GM19468 (cell line): ENCODE results near the gene CISD1.

Source experiments
- ATAC-seq: cut with Tn5 transposase; IDR thresholded peaks from one replicate; pipeline ENCODE4 v1.9.1; 2021; ENCODE audit warnings: mild to moderate bottlenecking, moderate library complexity, moderate number of reproducible peaks; ENCODE audit not compliant: unreplicated experiment; ENCODE audit errors: extremely low read depth

Gene CISD1

DNA sequence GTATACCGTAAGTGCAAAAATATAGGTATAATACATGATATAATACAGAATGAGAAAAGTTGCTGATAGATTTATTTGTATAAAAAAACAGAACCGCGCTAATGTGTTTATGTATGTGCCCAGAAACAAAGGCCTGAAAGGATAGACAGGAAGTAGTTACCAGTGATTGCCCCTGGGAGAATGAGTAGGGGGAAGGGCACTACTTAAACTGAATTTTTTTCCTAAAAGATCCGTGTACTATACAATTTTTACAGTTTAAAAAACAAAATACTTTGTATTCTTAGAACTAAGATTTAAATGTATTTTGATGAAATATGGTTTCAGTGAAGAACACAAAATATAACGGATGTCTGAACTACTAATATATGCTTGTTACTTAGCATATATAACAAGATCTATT is 4.2 kb upstream of the CISD1 start:
- ATAC-seq, result no peak

DNA sequence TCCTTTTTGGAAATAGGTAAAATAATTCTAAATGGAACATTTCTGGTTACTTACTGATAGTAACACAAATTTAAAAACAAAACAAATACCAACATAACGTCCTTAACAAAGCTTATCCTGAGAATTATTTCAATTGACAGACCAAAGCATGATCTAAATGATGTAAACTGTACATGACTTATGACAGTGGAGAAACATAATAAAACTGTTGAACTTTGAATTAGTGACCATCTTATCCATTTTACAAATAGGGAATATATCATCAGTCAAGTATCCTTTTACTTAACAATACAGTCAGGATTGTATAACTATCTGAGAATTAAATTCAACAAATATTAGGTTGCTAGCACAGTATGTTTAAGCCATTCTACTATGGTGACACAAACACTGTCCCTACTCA is 3.7 kb upstream of the CISD1 start:
- ATAC-seq, result no peak

DNA sequence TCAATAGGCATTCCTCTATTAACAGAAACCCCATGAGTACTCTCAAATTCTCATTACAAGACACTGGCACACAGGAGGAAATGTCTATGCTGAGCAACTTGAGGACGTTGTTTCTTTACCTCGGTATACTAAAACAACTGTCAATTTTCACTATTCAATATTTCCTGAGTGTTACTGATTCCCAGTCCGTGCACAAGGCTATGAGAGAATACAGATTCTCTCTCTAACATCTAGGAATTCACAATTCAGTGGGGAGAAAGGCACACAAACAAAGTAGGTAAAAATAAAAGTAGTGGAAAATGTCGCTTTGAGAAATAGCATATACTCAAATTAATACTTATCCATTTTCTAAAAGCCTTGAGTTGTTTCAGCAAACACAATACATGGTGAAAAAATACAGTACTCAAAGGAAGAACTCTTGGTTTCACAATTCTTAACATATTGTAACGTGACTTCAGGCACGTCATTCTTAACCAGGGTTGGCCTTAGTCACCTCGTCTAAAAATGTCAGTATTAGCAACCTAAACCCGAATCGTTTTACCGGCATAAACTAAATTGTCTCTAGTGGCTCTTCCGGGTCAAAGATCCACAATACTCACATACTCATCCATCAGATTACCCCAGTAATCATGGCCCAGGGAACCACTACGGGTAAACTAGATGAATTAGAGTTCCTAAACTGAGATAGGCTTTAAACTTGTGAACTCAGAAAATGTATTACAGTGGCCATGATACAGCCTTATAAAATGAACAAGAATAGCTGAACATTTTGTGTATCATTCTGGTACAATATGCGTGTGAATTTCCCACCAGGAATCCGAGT is 2.7 kb upstream of the CISD1 start:
- ATAC-seq, result no peak

DNA sequence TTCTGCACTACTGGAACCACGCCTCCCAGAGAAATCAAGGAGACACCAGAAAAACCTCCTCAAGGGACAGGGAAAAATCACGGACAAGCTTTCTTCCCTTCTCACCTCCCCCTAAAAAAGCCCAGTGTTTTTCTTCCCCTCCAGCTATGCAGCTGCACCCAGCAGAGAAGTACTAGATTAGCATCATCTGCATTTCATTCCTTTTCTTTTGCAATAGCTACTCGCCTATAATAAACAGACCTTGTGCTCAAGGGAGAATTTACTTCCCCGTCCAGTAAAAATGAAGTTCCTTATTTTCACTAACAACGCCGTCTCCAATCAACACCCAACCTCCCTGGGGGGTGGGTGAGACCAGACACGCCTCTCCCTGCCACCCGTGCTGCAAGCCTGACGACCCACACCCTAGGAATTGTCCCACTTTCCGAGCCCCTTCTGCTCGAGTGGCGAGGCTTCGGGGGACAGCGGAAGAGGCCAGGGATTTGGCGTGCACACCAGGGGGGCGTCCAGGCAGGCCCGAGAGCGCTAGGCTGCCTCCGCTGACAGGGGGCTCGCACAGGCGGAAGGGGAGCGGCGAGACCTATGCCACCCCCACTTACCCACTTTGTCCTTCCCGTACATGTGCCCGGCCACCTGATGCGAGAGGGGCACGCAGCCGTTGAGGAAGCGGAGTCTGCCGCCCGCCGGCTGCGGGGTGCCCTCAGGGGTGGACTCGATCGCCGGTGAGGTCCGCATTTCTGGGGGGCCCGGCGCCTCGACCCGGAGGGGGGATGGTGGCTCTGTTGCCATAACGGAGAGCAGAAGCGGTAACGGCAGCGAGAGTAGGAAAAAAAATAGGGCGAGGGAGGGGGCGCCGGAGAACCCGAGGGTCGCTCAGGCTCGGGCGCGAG is 1.9 kb upstream of the CISD1 start:
- no peak for ATAC-seq

DNA sequence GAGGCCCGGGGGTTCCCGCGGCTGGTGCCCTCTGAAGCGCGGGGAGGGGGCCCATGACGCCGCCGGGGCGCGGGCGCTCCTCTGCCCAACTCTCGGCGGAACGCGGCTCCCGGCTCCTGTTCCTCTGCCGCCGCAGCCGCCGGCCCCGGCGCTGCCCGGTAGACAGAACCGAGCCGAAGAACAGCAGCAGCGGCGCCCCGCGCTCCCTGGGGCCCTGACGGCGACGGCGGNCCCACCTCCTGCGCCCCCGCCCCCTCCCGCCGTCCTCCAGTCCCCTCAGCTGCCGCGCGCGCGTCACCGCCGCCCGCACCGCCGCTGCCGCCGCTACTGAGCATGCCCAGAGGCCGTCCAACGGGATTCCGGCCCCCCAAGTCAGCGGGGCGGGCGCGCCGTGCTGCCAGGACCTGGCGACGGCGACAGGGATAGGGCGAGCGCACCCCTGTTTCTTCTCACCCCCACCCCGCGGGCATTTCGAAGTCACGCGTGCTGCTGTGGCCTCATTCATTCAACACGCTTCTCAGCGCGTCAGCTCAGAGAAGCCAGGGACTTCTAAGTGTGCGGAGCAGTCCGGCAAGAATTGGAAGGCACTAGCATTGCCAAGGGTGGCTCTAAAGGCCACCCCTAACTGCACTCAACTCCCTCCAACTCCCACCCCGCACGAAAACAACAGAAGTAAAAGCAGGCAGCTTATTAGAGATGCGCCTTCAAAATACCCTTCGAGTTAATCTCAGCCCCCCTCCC is 1.1 kb upstream of the CISD1 start, which contains the start of gene IPMK:
Gene IPMK, minus strand, starts transcription at position 182 of the 741 bp plus-strand sequence. CDS start 283 bp downstream, outside the sequence.
- peak; percentile 55 for ATAC-seq

DNA sequence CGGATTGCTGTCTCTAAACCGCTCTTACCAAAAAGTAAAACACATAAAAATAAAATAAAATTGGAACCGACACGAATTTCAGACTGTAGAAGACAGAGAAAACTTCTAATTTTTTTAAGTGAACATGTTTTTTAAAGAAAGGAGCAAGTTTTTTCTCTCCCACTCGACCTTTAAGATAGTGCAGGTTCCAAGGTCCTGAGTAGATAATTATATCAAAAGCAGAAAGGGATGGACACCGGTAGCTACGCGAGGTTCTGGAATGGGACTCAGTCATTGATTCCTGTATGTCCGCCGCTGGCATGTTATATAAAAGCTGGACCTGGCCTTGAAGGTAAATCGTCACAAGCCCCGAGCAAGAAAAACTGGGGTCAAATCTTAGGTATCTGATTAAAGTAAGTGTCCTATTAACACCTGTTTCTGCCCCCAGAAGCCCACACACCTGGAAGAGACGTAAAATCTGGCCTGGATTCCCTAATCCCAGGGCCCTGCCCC is 462 bp upstream of the CISD1 start:
- no peak for ATAC-seq

DNA sequence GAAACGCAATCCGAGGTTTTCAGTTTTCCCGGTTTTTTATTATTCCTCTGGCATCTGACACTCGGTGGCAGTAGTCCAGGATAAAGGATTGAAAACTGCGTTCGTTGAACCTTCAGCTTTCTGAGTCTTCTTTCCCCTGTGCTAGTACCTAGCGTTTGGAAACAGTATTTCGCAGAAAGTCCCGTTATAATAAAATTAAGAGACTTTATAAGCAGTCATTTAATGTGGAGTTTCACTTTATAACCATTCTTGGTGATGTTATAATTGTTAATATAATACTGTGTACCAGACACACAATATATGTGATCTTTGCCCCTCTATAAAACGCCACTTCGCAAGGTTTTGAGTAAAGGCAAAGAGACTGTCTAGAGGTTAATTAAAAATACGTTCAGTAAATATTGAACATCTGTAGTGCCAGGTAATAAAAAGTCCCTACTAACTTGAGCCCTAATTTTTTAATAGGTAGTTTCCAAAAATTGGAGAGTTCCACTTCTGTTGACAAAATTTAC is 874 bp downstream of the CISD1 start:
- no peak for ATAC-seq

DNA sequence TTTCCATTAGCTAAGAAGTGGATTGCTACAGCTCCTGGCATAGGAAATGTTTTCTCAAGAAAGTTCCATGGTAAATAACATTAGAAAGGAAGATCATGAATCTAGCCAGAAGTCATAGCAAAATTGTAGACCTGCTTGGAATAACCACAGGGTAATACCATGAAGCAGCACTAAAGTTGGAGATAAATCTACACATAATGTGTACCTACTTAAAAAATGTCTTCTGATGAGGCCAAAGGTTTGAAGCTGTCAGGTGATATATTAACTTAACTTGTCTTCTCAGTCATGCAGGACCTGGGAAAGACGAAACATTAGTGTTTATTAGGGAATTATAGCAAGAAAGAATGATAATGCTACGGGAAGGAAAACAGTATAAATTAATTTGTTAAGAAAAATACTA is 6.3 kb downstream of the CISD1 start:
- no peak for ATAC-seq

DNA sequence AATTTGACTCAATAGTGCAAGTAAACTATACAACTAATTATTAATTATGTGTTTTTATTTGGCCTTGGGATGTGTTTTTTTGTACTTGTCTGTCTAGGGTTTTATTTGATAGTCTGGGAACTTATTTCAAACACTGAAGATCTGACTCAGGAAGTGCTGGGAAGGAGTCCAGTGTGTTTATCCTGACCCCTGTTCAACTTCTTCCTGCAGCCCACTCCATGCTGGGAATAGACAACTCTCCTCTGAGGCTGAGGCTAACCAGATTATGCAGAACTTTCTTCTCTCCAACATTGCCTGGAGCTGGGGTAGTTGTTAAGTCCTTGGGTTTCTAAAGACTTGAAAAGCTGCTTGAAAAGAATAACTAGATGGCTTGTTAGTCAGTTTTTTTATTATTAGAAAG is 6.9 kb downstream of the CISD1 start:
- ATAC-seq, result no peak

DNA sequence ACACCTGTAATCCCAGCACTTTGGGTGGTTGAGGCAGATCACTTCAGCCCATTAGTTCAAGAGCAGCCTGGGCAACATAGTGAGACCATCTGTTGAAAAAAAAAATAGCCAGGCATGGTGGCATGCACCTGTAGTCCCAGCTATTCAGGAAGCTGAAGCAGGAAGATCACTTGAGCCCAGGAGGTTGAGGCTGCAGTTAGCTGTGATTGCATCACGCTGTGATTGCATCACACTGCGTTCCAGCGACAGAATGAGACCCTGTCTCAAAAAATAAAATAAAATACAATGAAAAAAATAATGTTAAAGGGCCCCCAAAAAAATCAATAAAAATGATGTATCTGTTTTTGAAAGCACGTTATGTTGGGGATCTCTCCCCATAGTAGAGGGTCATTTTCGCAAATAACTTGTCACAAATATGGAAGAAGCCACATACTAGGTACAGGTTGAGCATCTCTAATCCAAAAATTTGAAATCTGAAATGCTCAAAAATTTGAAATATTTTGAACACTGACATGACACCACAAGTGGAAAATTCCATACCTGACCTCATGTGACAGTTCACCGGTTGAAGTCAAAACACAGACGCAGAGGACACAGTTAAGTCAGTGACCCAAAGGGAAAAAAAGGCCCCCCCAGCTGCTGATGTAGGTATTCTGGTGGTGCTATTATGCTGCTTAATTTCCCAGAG is 9.5 kb downstream of the CISD1 start:
- ATAC-seq, result no peak

DNA sequence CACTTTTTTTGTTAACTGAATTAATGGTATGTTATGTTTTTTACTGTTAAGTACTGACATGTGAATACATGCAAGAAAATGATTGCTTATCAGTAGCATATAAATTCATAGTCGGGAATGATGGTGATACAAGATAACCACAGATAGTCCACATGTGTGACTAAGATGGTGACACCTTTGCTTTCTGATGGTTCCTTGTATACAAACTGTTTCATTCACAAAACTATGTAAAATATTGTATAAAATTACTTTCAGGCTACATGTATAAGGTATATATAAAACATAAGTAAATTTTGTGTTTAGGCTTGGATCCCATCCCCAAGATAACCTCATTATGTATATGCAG is 10.0 kb downstream of the CISD1 start:
- ATAC-seq, result no peak

DNA sequence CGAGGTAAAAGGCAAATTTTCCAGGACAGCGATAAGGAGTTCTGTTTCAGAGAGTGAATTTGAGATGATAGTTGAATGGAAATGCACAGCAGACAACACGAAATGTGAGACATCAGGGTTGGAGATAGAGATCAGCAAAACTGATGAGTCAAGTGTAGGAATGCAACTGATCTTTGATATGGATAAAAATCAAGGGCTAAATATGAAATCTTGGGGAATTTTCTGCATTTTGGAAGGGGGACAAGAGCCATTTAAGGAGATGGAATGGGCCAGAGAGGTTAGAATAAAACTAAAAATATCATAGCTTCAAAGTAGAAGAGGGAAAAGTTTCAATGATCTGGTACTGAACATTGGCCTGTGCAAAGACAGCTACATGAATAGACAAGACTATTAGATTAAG is 11.5 kb downstream of the CISD1 start:
- no peak for ATAC-seq

DNA sequence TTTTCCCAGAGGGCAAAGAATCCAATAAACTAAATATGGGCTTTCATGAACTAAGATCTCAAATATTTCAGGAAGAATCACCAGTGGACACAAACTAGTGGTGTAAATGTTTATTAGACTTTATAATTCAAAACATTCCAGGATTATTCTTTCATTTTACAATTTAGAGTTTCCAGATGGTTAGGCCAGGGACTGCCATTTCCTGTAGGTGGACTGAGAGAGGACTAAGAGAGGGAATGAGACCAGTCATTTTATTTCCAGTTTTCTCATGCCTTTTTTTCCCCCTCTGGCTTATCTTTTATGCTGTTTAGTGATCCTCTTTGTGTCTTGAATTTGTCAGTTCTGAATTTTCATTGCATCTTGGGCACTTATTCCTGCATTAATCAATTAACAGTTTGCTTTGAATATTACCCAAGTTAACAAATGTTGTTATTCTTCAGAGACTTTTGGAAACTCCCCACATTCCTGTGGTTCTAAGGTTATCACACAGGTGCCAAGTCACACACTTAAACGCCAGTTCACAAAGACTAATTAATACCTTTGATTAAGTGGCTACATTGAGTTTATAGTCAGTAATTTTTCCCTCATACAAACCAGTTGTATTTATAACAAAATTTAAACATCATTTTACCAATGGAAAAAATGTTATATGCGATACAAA is 12.3 kb downstream of the CISD1 start:
- no peak for ATAC-seq

DNA sequence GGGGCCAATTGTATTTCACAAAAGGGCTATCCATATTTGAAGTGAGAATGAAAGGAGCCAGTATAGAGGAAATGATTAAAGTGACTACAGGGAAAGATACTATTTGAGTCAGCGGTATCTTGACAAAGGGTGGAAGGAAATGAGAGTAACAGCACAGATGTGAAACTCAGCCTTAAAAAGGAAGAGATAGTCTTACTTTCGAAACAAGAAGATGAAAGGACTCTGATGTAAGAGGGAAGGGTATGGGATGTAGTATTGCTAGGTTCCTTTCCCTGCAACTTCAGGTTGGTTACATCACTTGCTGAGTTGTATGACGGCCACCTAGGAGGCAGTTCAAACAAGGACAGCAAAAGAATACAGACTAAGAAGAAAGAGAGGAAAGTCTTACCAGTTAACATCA is 13.7 kb downstream of the CISD1 start:
- peak; percentile 95 for ATAC-seq

DNA sequence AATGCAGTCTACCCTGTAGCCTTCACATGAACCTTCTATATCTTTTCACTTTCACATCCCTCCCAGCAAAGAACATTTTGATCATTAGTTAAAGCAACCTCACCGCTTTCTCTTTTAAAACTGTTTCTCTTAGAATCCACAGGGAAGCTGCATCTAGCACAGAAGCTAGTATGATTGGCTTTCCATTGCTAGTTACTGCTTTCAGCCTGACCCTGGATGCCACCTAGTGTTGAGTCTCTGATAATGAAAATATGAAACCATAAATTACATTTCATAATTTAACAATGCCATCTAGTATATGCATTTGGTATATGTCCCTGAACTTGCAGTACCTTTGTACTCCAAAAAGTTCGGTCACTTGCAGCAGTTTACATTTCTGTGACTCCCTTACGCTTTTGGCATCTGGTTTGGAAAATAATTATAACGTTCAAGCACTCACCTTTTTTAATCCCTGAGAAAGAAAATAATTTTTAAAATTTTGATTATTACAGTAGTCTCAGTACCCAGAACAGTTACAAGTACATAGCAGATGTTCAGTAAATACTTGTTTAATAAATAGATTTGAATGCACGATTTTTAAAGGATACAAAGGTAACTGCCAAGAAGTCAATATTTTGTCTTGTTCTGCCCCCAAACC is 22.7 kb downstream of the CISD1 start:
- no peak for ATAC-seq

DNA sequence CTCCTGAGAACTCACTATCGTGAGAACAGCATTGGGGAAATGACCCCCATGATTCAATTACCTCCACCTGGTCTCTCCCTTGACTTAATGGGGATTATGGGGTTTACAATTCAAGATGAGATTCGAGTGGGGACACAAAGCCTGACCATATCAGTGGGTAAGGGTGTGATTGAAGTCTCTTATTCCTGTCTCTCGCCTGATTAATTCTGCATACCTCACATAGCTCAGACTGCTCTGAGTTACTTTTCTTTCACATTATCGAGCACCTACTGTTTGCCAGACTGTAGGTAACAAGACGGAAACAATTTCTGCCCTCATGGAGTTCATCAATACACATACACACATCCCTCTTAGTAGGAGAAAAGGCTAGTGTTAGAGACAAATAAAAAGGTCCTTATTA is 25.0 kb downstream of the CISD1 start:
- ATAC-seq, result no peak

DNA sequence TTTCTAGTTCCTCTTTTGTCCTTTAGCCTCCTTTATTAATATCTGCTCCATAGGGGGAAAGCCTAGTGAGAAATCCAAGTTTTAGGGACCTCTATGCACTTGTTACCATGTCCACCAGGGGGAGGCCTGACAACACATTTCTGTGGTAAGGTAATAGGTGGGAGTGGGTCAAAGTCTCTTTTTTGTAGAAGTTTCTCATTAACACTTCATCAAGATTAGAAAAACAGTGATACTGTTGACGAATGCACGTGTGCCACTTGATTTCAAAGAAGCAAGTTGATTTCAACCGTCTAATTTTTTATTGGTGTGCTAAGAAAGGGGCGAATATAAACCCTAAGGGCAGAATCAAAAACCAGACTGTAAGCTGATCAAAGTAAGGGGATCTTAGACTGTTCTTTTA is 30.6 kb downstream of the CISD1 start:
- no peak for ATAC-seq

DNA sequence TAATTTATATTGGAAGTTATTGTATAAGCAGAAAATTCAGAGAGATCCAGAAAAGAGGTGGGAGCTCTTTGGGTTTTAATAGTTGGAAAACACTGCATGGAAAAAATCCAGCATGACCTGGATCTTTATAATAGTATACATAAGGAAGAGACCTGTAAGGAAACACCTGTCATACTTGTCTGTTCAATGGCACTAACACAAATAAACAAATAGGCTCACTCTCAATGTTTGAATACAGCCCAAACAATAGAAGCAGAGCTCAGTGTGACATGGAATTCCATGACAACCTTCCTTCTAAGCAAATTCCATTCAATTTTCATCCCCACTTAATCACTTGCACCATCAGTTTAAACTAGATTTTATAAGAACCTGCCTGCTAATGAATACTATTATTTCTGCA is 31.7 kb downstream of the CISD1 start:
- ATAC-seq, result no peak

DNA sequence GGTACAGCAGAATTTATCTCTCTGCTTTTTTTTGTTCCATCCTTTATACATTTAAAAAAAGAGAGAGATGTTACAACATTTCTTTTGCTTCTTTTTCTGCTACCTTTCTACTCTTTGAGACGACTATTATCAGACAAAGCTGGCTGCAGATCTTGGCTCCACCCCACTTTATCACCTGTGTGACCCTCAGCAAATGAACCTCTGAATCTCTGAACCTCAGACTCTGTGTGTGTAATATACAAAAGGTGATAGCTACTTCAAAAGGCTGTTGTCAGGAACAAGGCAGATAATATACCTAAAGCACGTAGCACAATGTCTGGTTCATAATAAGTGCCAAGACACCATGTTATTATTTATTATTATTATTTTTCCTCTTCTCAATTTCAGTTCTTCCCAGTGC is 33.3 kb downstream of the CISD1 start:
- no peak for ATAC-seq
